Esophagus squamous epithelium (tissue), 4 donors: ENCODE data around the gene ATP11A.

Source experiments
- CTCF ChIP-seq, 6 experiments: fragments of 450-650 bp in 4 of 6; fragments of 200-600 bp in 2 of 6; sonication (generic) in 2 of 6; IDR thresholded peaks; one replicate each; pipeline ENCODE4 v1.5.1; 2016 to 2019; ENCODE audit warnings: antibody characterized with exemption in 6 of 6, mild to moderate bottlenecking in 4 of 6, moderate library complexity in 4 of 6
- POLR2A ChIP-seq, 4 donors: fragments of 450-650 bp; IDR thresholded peaks; one replicate each; pipeline ENCODE4 v1.6.1; 2017; ENCODE audit warnings: antibody characterized with exemption in 4 of 4, mild to moderate bottlenecking in 4 of 4, moderate library complexity in 3 of 4

GRCh38 chr13:112689303-112690245, at the start of gene ATP11A:
- TF ChIP-seq POLR2A (IDR thresholded peaks at IDR 0.05) (peak in 3 of 4 donors; percentile 64 to 91 (median 90)), CTCF (IDR thresholded peaks at IDR 0.05) (no peak)
